Astrocyte (in vitro differentiated cells and primary cell): Measurements from ENCODE around the gene ZNF207. TPM values are rescaled to one million over a fixed set of nuclear protein-coding genes. Genes with fewer than 3 reads are reported as not detected.

Experiments
- DNase-seq: peaks from one replicate; pipeline ENCODE4 v3.0.0-alpha.2; 2010; ENCODE audit warnings: low read depth
- FAIRE-seq: peaks from 2 replicates; lab custom pipeline; 2011; peaks lifted over from hg19 to GRCh38; lab: Jason Lieb, UNC
- H2AFZ ChIP-seq: 2 replicates; pipeline ENCODE4 v1.6.0; 2012; ENCODE audit warnings: low read depth, low read length, inconsistent platforms
- H3K27ac ChIP-seq: 2 replicates; pipeline ENCODE4 v1.5.1; 2011; ENCODE audit warnings: low read depth, low read length, inconsistent platforms
- H3K27me3 ChIP-seq: 2 replicates; pipeline ENCODE4 v1.6.0; 2011; ENCODE audit warnings: low read length, inconsistent platforms; ENCODE audit not compliant: insufficient read depth
- H3K36me3 ChIP-seq: 2 replicates; pipeline ENCODE4 v1.5.1; 2011; ENCODE audit warnings: low read length, inconsistent platforms; ENCODE audit not compliant: insufficient read depth
- H3K4me1 ChIP-seq: 2 replicates; pipeline ENCODE4 v1.5.1; 2011; ENCODE audit warnings: low read length, inconsistent platforms; ENCODE audit not compliant: insufficient read depth
- H3K4me2 ChIP-seq: 2 replicates; pipeline ENCODE4 v1.6.0; 2012; ENCODE audit warnings: low read length, inconsistent platforms
- H3K4me3 ChIP-seq: 2 replicates; pipeline ENCODE4 v1.5.1; 2011; ENCODE audit warnings: low read depth, mild to moderate bottlenecking, low read length, inconsistent platforms; ENCODE audit not compliant: insufficient read depth
- H3K79me2 ChIP-seq: 2 replicates; pipeline ENCODE4 v1.6.0; 2012; ENCODE audit warnings: mild to moderate bottlenecking, low read length, inconsistent platforms; ENCODE audit not compliant: insufficient read depth
- H3K9ac ChIP-seq: 2 replicates; pipeline ENCODE4 v1.6.0; 2012; ENCODE audit warnings: mild to moderate bottlenecking, low read length, inconsistent platforms
- H3K9me3 ChIP-seq: 2 replicates; pipeline ENCODE4 v1.5.1; 2012; ENCODE audit warnings: low read depth, mild to moderate bottlenecking, low read length, inconsistent platforms; ENCODE audit not compliant: insufficient read depth
- H4K20me1 ChIP-seq: 2 replicates; pipeline ENCODE4 v1.6.0; 2012; ENCODE audit warnings: low read length, inconsistent platforms; ENCODE audit not compliant: insufficient read depth
- H3K27ac Mint-ChIP-seq: one replicate; pipeline ENCODE4 v1.8.0; 2021; ENCODE audit warnings: mild to moderate bottlenecking, mixed read lengths; ENCODE audit not compliant: unreplicated experiment
- H3K27me3 Mint-ChIP-seq: one replicate; pipeline ENCODE4 v1.8.0; 2021; ENCODE audit warnings: low read depth, mixed read lengths; ENCODE audit not compliant: unreplicated experiment
- H3K36me3 Mint-ChIP-seq: one replicate; pipeline ENCODE4 v1.8.0; 2021; ENCODE audit warnings: low read depth, mixed read lengths; ENCODE audit not compliant: unreplicated experiment
- H3K4me1 Mint-ChIP-seq: one replicate; pipeline ENCODE4 v1.8.0; 2021; ENCODE audit warnings: low read depth, mixed read lengths; ENCODE audit not compliant: unreplicated experiment
- H3K4me3 Mint-ChIP-seq: one replicate; pipeline ENCODE4 v1.8.0; 2021; ENCODE audit warnings: mild to moderate bottlenecking, moderate library complexity, mixed read lengths; ENCODE audit not compliant: unreplicated experiment
- H3K9me3 Mint-ChIP-seq: one replicate; pipeline ENCODE4 v1.8.0; 2021; ENCODE audit warnings: mild to moderate bottlenecking, mixed read lengths; ENCODE audit not compliant: unreplicated experiment
- EZH2 ChIP-seq: IDR thresholded peaks from 2 replicates; pipeline ENCODE4 v1.6.1; 2012; ENCODE audit warnings: mild to moderate bottlenecking, low read length, inconsistent platforms; ENCODE audit not compliant: insufficient read depth
- total RNA-seq: library from RNA; stranded (reverse); gene quantifications from 2 replicates; pipeline ENCODE4 v1.2.1, GENCODE V29; 2021
- TF ChIP-seq, protein P1 (sequence below): IDR thresholded peaks from 2 replicates; pipeline ENCODE4 v1.5.1; 2011; ENCODE audit warnings: low read depth, mild to moderate bottlenecking, inconsistent platforms, low read length, moderate library complexity; ENCODE audit not compliant: insufficient read depth

The ZNF207 gene
- total RNA-seq, 1 donor from 2014 or later = 168 TPM

DNA sequence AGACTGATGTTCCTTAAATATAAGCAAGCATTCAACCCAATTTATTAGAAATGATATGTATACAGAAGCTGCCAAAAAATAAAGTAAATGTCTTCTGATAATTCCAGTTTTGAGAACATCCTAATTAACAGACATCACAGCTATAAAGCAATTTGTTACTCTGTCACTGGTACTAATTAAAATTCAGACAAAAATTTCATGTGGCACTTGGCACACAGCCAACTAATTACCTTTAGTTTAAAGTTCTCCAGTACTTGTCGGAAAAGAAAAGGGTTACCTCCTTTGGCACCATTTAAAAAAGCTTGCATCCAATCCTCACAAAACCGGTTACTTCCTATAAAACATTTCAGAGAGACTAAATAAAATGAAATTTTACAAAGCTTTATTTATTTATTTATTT is 16.8 kb upstream of the ZNF207 start:
- H3K9me3 Mint-ChIP-seq = no peaks in the 10 kb centered on the region

DNA sequence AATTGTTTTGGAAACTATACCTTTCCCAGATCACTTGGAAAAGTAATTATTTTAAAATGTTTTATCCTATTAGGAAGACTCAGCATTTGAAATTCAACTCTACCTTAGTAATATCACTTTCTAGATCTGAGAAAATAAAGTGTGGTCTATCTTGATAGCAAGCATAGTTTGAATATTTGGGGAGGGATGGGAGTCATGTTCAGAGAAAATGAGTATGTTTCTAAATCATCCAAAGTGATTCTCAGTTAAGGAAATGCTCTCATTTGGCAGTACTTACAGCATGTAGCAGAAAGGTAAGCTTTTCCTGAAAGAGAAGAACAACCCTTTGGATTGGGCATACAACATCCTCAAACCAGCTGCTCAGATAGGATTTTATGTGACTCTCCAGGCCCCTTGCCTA is 14.9 kb upstream of the ZNF207 start:
- Histone ChIP-seq H3K9me3 (no peaks in the 10 kb centered on the region), H3K9ac (no peak overlapping the region), H3K36me3 (peaks cover 4% of the 10 kb centered on the region), H4K20me1 (no peaks in the 10 kb centered on the region), H3K79me2 (no peaks in the 10 kb centered on the region), H3K4me3 (no peak overlapping the region), H3K27me3 (no peaks in the 10 kb centered on the region), H3K4me1 (peaks cover 6% of the 10 kb centered on the region), H3K4me2 (peak overlapping the region; percentile 14), H3K27ac (no peak overlapping the region), H2AFZ (no peak overlapping the region)
- FAIRE-seq (no peak), DNase-seq (peak; percentile 39)
- Mint-ChIP-seq H3K4me1 (peaks cover 15% of the 10 kb centered on the region), H3K36me3 (peaks cover 6% of the 10 kb centered on the region), H3K4me3 (no peak overlapping the region), H3K27ac (peak overlapping the region; percentile 59), H3K27me3 (no peaks in the 10 kb centered on the region), H3K9me3 (no peaks in the 10 kb centered on the region)
- TF ChIP-seq EZH2 = no peak
- TF ChIP-seq, protein P1, sequence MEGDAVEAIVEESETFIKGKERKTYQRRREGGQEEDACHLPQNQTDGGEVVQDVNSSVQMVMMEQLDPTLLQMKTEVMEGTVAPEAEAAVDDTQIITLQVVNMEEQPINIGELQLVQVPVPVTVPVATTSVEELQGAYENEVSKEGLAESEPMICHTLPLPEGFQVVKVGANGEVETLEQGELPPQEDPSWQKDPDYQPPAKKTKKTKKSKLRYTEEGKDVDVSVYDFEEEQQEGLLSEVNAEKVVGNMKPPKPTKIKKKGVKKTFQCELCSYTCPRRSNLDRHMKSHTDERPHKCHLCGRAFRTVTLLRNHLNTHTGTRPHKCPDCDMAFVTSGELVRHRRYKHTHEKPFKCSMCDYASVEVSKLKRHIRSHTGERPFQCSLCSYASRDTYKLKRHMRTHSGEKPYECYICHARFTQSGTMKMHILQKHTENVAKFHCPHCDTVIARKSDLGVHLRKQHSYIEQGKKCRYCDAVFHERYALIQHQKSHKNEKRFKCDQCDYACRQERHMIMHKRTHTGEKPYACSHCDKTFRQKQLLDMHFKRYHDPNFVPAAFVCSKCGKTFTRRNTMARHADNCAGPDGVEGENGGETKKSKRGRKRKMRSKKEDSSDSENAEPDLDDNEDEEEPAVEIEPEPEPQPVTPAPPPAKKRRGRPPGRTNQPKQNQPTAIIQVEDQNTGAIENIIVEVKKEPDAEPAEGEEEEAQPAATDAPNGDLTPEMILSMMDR = no peak

More for the DNA sequence above, 16.8 kb upstream of the ZNF207 start:
- Mint-ChIP-seq H3K36me3 (peaks cover 6% of the 10 kb centered on the region), H3K4me1 (peaks cover 15% of the 10 kb centered on the region), H3K27me3 (no peaks in the 10 kb centered on the region), H3K4me3 (no peak overlapping the region), H3K27ac (no peak overlapping the region)
- H4K20me1 ChIP-seq = no peaks in the 10 kb centered on the region
- no peaks in the 10 kb centered on the region for H3K79me2 ChIP-seq
- FAIRE-seq = no peak
- no peaks in the 10 kb centered on the region for H3K9me3 ChIP-seq
- no peak overlapping the region for H3K4me2 ChIP-seq
- peaks cover 4% of the 10 kb centered on the region for H3K36me3 ChIP-seq
- H3K27ac ChIP-seq = no peak overlapping the region
- no peaks in the 10 kb centered on the region for H3K27me3 ChIP-seq
- no peak for DNase-seq
- H2AFZ ChIP-seq = no peak overlapping the region
- TF ChIP-seq, protein P1 = no peak
- no peak for TF ChIP-seq EZH2
- H3K4me3 ChIP-seq = no peak overlapping the region
- H3K9ac ChIP-seq = no peak overlapping the region
- H3K4me1 ChIP-seq = peaks cover 6% of the 10 kb centered on the region

DNA sequence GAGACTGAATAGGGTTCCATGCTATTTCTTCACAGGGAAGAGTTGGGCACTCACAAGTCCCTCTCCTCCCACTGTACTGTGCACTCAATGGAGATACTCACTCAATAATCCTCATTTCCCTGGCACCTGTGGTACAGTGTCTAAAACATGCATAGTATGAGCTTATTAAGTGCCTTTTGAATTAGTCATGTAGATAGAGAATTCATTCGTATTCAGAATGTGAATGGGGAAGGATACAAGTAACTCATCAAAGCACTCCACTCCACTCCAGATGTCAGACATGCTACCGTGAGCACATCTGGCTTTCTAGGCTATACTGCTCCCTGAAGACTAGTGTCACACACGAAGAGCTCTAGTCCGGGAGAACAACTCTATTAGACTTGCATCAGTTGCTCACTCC is 14.3 kb upstream of the ZNF207 start:
- Histone ChIP-seq H4K20me1 (no peaks in the 10 kb centered on the region), H2AFZ (no peak overlapping the region), H3K27me3 (no peaks in the 10 kb centered on the region), H3K4me3 (no peak overlapping the region), H3K4me2 (peak overlapping the region; percentile 14), H3K9ac (no peak overlapping the region), H3K27ac (no peak overlapping the region), H3K4me1 (peaks cover 6% of the 10 kb centered on the region), H3K79me2 (no peaks in the 10 kb centered on the region), H3K36me3 (peaks cover 4% of the 10 kb centered on the region), H3K9me3 (no peaks in the 10 kb centered on the region)
- H3K27ac Mint-ChIP-seq = peak overlapping the region; percentile 59
- peaks cover 6% of the 10 kb centered on the region for H3K36me3 Mint-ChIP-seq
- peak overlapping the region; percentile 4 for H3K4me3 Mint-ChIP-seq
- DNase-seq = peak; percentile 84
- FAIRE-seq = peak; percentile 90
- peaks cover 11% of the 10 kb centered on the region for H3K4me1 Mint-ChIP-seq
- H3K27me3 Mint-ChIP-seq = no peaks in the 10 kb centered on the region
- H3K9me3 Mint-ChIP-seq = no peaks in the 10 kb centered on the region
- TF ChIP-seq, protein P1 = no peak
- TF ChIP-seq EZH2 = no peak
